Measurements from ENCODE around the gene COL28A1. TPM values are rescaled to one million over a fixed set of nuclear protein-coding genes. Genes with fewer than 3 reads are reported as not detected.

The COL28A1 gene
- total RNA-seq, 1 donor from 2014 or later: not detected

- Mint-ChIP-seq H3K9me3 (ENCODE audit: unreplicated experiment) (no peaks in the 10 kb centered on the region), H3K4me3 (ENCODE audit: unreplicated experiment) (no peak overlapping the region), H3K27ac (ENCODE audit: unreplicated experiment) (no peak overlapping the region), H3K27me3 (ENCODE audit: unreplicated experiment) (no peaks in the 10 kb centered on the region), H3K4me1 (ENCODE audit: unreplicated experiment) (no peaks in the 10 kb centered on the region), H3K36me3 (ENCODE audit: low read depth, unreplicated experiment) (no peaks in the 10 kb centered on the region)
- peak; percentile 27 for TF ChIP-seq CTCF (IDR thresholded peaks at IDR 0.05; ENCODE audit: unreplicated experiment)
- DNase-seq (ENCODE audit: low spot score): peak; percentile 55
Measured at GRCh38 chr7:7424151-7424873, 111.4 kb downstream of the COL28A1 start.

GRCh38 chr7:7422641-7423040 lies 113.0 kb downstream of the COL28A1 start:
- Mint-ChIP-seq H3K9me3 (ENCODE audit: unreplicated experiment) (no peaks in the 10 kb centered on the region), H3K4me3 (ENCODE audit: unreplicated experiment) (no peak overlapping the region), H3K27me3 (ENCODE audit: unreplicated experiment) (no peaks in the 10 kb centered on the region), H3K27ac (ENCODE audit: unreplicated experiment) (no peak overlapping the region), H3K4me1 (ENCODE audit: unreplicated experiment) (no peaks in the 10 kb centered on the region), H3K36me3 (ENCODE audit: low read depth, unreplicated experiment) (no peaks in the 10 kb centered on the region)
- no peak for DNase-seq (ENCODE audit: low spot score)
- TF ChIP-seq CTCF (IDR thresholded peaks at IDR 0.05; ENCODE audit: unreplicated experiment): no peak

- H3K4me1 Mint-ChIP-seq (ENCODE audit: unreplicated experiment): no peaks in the 10 kb centered on the region
- no peak for TF ChIP-seq CTCF (IDR thresholded peaks at IDR 0.05; ENCODE audit: unreplicated experiment)
Measured at GRCh38 chr7:7421826-7422225, 113.8 kb downstream of the COL28A1 start.

GRCh38 chr7:7418997-7419396 lies 116.7 kb downstream of the COL28A1 start:
- no peak overlapping the region for H3K4me3 Mint-ChIP-seq (ENCODE audit: unreplicated experiment)
- no peaks in the 10 kb centered on the region for H3K9me3 Mint-ChIP-seq (ENCODE audit: unreplicated experiment)
- H3K36me3 Mint-ChIP-seq (ENCODE audit: low read depth, unreplicated experiment): no peaks in the 10 kb centered on the region
- DNase-seq (ENCODE audit: low spot score): no peak
- no peaks in the 10 kb centered on the region for H3K4me1 Mint-ChIP-seq (ENCODE audit: unreplicated experiment)
- H3K27me3 Mint-ChIP-seq (ENCODE audit: unreplicated experiment): no peaks in the 10 kb centered on the region
- no peak overlapping the region for H3K27ac Mint-ChIP-seq (ENCODE audit: unreplicated experiment)
- no peak for TF ChIP-seq CTCF (IDR thresholded peaks at IDR 0.05; ENCODE audit: unreplicated experiment)

More at GRCh38 chr7:7421826-7422225, 113.8 kb downstream of the COL28A1 start:
- H3K36me3 Mint-ChIP-seq (ENCODE audit: low read depth, unreplicated experiment): no peaks in the 10 kb centered on the region
- H3K27ac Mint-ChIP-seq (ENCODE audit: unreplicated experiment): no peak overlapping the region
- H3K27me3 Mint-ChIP-seq (ENCODE audit: unreplicated experiment): no peaks in the 10 kb centered on the region
- no peak for DNase-seq (ENCODE audit: low spot score)
- H3K4me3 Mint-ChIP-seq (ENCODE audit: unreplicated experiment): no peak overlapping the region
- H3K9me3 Mint-ChIP-seq (ENCODE audit: unreplicated experiment): no peaks in the 10 kb centered on the region

GRCh38 chr7:7417851-7418250 lies 117.8 kb downstream of the COL28A1 start:
- Mint-ChIP-seq H3K4me1 (ENCODE audit: unreplicated experiment) (no peaks in the 10 kb centered on the region), H3K36me3 (ENCODE audit: low read depth, unreplicated experiment) (no peaks in the 10 kb centered on the region), H3K4me3 (ENCODE audit: unreplicated experiment) (no peak overlapping the region), H3K27ac (ENCODE audit: unreplicated experiment) (no peak overlapping the region), H3K27me3 (ENCODE audit: unreplicated experiment) (no peaks in the 10 kb centered on the region), H3K9me3 (ENCODE audit: unreplicated experiment) (no peaks in the 10 kb centered on the region)
- TF ChIP-seq CTCF (IDR thresholded peaks at IDR 0.05; ENCODE audit: unreplicated experiment): no peak
- DNase-seq (ENCODE audit: low spot score): no peak
